SW480 (cell line): ENCODE data around the gene SLC25A53.
"Not testable (repeated sequence)": the region's sequence is repeated elsewhere in the genome, so short reads cannot be mapped to it uniquely, and the experiment has no call there.

Experiments
- DNase-seq: peaks from one replicate; pipeline ENCODE4 v3.0.0-alpha.2; 2016; ENCODE audit warnings: low spot score

SLC25A53 gene

GRCh38 chrX:104075778-104076445 is 80.9 kb downstream of the SLC25A53 start, which contains the start of gene TMSB15C:
Gene TMSB15C (minus strand): TSS chrX:104076236.
- DNase-seq, result not testable (repeated sequence)

DNA sequence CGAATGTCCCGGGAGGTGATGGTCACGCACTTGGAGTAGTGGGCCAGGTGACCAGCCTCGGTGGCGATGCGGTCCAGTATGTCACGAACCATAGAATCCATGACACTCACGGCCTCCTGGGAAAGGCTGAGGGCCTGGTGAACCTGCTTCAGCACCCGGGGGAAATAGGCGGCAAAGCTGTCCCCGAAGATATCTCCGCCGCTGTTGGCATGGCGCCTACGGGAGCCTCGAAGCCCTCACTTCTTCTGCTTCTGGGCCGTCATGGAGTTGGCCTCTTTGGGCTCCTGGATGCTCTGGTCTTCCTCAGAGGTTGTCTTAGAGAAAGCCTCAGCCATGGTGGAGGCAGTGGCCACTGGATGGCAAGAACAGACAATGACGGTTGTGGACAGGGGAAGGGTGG is 94.2 kb downstream of the SLC25A53 start:
- DNase-seq, result not testable (repeated sequence)

- DNase-seq, result not testable (repeated sequence)
Observed at GRCh38 chrX:104054956-104055355, 101.9 kb downstream of the SLC25A53 start.
